ENCODE data around the gene PCDH9.

The PCDH9 gene

GRCh38 chr13:67229481-67230403, at the start of gene PCDH9:
Gene PCDH9, minus strand, starts transcription at chr13:67230336. Its CDS starts 1,896 bp downstream, at chr13:67228440.
- no peak for DNase-seq

- no peak for DNase-seq
These were observed 48.1 kb upstream of the PCDH9 start for GRCh38 chr13:67278235-67278634.

GRCh38 chr13:67277581-67277980, 47.4 kb upstream of the PCDH9 start:
- no peak for DNase-seq

GRCh38 chr13:67275351-67275960, 45.3 kb upstream of the PCDH9 start:
- DNase-seq: no peak

GRCh38 chr13:67273001-67273400, 42.9 kb upstream of the PCDH9 start:
- DNase-seq: no peak

- DNase-seq: no peak
These were observed 37.0 kb upstream of the PCDH9 start for GRCh38 chr13:67267136-67267535.

- DNase-seq: no peak
These were observed 29.1 kb upstream of the PCDH9 start for GRCh38 chr13:67259208-67259607.

- DNase-seq: no peak
These were observed 28.3 kb upstream of the PCDH9 start for GRCh38 chr13:67258482-67258881.

- DNase-seq: no peak
These were observed 8.7 kb upstream of the PCDH9 start for GRCh38 chr13:67238861-67239260.

- DNase-seq: peak; percentile 82
These were observed 8.2 kb upstream of the PCDH9 start for GRCh38 chr13:67238277-67238859.

- DNase-seq: no peak
These were observed 5.1 kb upstream of the PCDH9 start for GRCh38 chr13:67235265-67235664.

GRCh38 chr13:67232384-67232783, 2.2 kb upstream of the PCDH9 start:
- DNase-seq: no peak

- no peak for DNase-seq
These were observed 1.3 kb upstream of the PCDH9 start for GRCh38 chr13:67231289-67232000.

GRCh38 chr13:67230404-67231288, 510 bp upstream of the PCDH9 start:
- DNase-seq: peak; percentile 99

- peak; percentile 58 for DNase-seq
These were observed 1.2 kb downstream of the PCDH9 start for GRCh38 chr13:67228916-67229315.

- DNase-seq: no peak
These were observed 2.1 kb downstream of the PCDH9 start for GRCh38 chr13:67228031-67228430.

- no peak for DNase-seq
These were observed 2.8 kb downstream of the PCDH9 start for GRCh38 chr13:67227131-67227983.

- no peak for DNase-seq
These were observed 3.4 kb downstream of the PCDH9 start for GRCh38 chr13:67226696-67227095.

- DNase-seq: no peak
These were observed 4.6 kb downstream of the PCDH9 start for GRCh38 chr13:67225252-67226159.

Data from eye (tissue), 1 donor.